MCF 10A (cell line): ENCODE data around the gene WDR48. TPM values are rescaled to one million over a fixed set of nuclear protein-coding genes. Genes with fewer than 3 reads are reported as not detected.

Experiments
- BruUV-seq: library from RNA; stranded (reverse); fragments of 400-500 nt; replicated peaks from 2 replicates; lab custom pipeline; 2021; lab: Mats Ljungman, UMichigan
- CTCF ChIA-PET: fragments of 300-600 bp; sonication (Branson Sonifier 250); formaldehyde crosslinking; extraction: SDS; loops from one replicate; lab custom pipeline; 2021; ENCODE audit warnings: antibody characterized with exemption, inconsistent platforms; lab: Yijun Ruan, JAX
- POLR2A ChIA-PET: fragments of 300-600, 350-650 bp; sonication (Branson Sonifier 250); formaldehyde crosslinking; extraction: SDS; loops from one replicate; lab custom pipeline; 2020; ENCODE audit warnings: antibody characterized with exemption, inconsistent platforms; lab: Yijun Ruan, JAX
- DNase-seq: peaks from one replicate; pipeline ENCODE4 v3.0.0-alpha.2; 2018; ENCODE audit not compliant: unreplicated experiment
- H3K27ac Mint-ChIP-seq: one replicate; pipeline ENCODE4 v1.8.0; 2022; ENCODE audit warnings: mild to moderate bottlenecking, low read depth, mixed read lengths; ENCODE audit not compliant: unreplicated experiment
- H3K27me3 Mint-ChIP-seq: one replicate; pipeline ENCODE4 v1.8.0; 2022; ENCODE audit warnings: mixed read lengths; ENCODE audit not compliant: insufficient read depth, unreplicated experiment
- H3K36me3 Mint-ChIP-seq: one replicate; pipeline ENCODE4 v1.8.0; 2022; ENCODE audit warnings: mild to moderate bottlenecking, moderate library complexity, mixed read lengths; ENCODE audit not compliant: insufficient read depth, unreplicated experiment
- H3K4me1 Mint-ChIP-seq: one replicate; pipeline ENCODE4 v1.8.0; 2022; ENCODE audit warnings: mixed read lengths; ENCODE audit not compliant: insufficient read depth, unreplicated experiment
- H3K4me3 Mint-ChIP-seq: one replicate; pipeline ENCODE4 v1.8.0; 2022; ENCODE audit warnings: mild to moderate bottlenecking, moderate library complexity, mixed read lengths; ENCODE audit not compliant: unreplicated experiment
- H3K9me3 Mint-ChIP-seq: one replicate; pipeline ENCODE4 v1.8.0; 2022; ENCODE audit warnings: mixed read lengths; ENCODE audit not compliant: unreplicated experiment
- intact Hi-C: fragments of 100-400 bp; cut with micrococcal nuclease; formaldehyde crosslinking; loops from 2 replicates; pipeline ENCODE4 v1.14.1; 2022
- total RNA-seq: library from RNA; stranded (reverse); gene quantifications from 2 replicates; pipeline ENCODE4 v1.2.3, GENCODE V29; 2022
- TF ChIP-seq, protein P1 (sequence below): fragments of 200-600 bp; IDR thresholded peaks from one replicate; pipeline ENCODE4 v1.8.0; 2022; ENCODE audit warnings: antibody characterized with exemption, mild to moderate bottlenecking; ENCODE audit not compliant: unreplicated experiment

The WDR48 gene
- total RNA-seq, 1 experiment from 2014 or later: 26.0 TPM

DNA sequence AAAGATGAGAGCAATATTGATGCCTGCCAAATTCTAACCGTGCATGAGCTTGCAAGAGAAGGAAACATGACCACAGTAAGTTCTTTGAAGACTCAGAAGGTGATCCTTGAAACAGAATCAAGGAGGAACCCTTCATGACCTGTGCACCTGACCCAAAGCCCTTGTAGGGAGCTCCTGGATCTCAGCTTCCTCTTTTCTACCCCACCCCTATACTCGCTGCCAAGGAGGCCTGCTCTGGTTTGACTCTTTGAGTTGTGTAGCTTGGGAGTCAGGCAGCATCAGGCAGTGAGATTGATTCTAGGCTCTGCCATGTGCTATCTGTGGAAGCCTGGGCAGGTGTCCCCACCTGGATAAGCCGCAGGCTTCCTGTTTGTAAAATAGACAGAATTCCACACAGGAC, 66.3 kb downstream of the WDR48 start:
- CTCF ChIA-PET: interaction anchor here (1.3 to 2.5 kb wide), 5 partner anchors 9 to 174 kb away, joined by 4 to 14 read pairs (median 6); no protein-coding TSS in a partner anchor
- Mint-ChIP-seq H3K4me3 (no peak overlapping the region), H3K9me3 (no peaks in the 10 kb centered on the region), H3K4me1 (no peaks in the 10 kb centered on the region), H3K36me3 (no peaks in the 10 kb centered on the region), H3K27ac (no peak overlapping the region), H3K27me3 (no peaks in the 10 kb centered on the region)
- POLR2A ChIA-PET: interaction anchor here (1.2 kb wide), 1 partner anchor 10 kb away, joined by 5 read pairs; the partner anchor contains the start of genes GORASP1 and TTC21A
- BruUV-seq: no TSS peak
- intact Hi-C loops: no loop called here
- TF ChIP-seq, protein P1, sequence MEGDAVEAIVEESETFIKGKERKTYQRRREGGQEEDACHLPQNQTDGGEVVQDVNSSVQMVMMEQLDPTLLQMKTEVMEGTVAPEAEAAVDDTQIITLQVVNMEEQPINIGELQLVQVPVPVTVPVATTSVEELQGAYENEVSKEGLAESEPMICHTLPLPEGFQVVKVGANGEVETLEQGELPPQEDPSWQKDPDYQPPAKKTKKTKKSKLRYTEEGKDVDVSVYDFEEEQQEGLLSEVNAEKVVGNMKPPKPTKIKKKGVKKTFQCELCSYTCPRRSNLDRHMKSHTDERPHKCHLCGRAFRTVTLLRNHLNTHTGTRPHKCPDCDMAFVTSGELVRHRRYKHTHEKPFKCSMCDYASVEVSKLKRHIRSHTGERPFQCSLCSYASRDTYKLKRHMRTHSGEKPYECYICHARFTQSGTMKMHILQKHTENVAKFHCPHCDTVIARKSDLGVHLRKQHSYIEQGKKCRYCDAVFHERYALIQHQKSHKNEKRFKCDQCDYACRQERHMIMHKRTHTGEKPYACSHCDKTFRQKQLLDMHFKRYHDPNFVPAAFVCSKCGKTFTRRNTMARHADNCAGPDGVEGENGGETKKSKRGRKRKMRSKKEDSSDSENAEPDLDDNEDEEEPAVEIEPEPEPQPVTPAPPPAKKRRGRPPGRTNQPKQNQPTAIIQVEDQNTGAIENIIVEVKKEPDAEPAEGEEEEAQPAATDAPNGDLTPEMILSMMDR: no peak
- no peak for DNase-seq

DNA sequence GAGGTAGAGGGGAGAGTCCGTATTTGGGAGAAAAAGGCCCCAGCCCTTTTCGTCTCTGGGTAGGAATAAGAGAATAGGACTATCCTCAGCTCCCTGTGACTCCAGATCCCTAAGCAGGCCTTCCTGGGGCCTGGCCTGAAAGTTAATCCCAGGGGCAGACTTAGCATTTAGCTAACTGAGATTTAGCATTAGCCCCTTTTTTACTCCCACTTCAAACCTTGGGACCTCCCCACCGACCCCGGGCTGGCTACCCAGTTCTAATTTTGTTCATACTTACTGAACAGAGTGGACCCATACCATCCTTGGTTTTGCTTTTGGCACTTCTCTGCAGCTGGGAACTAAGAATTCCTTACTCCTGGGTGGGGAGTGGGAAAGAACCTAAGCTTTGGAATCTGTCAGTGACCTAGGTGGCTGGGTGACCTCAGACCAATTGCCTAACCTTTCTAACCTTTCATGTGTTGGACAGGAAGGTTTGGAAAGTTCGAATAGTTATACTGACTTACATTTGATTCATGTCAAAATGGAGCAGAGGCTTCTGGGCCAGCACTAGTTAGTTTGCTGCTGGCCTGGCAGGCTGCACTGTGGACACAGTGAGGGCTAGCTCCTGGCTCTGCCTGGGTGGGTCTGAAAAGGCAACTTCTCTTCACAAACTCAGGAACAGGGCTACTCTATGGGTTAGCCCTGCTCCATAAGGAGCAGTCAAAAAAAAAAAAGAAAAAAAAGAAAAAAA, 67.3 kb downstream of the WDR48 start:
- intact Hi-C loops: no loop called here
- no peak for DNase-seq
- H3K27me3 Mint-ChIP-seq: no peaks in the 10 kb centered on the region
- H3K4me1 Mint-ChIP-seq: no peaks in the 10 kb centered on the region
- no peak overlapping the region for H3K27ac Mint-ChIP-seq
- H3K4me3 Mint-ChIP-seq: no peak overlapping the region
- H3K9me3 Mint-ChIP-seq: no peaks in the 10 kb centered on the region
- TF ChIP-seq, protein P1: no peak
- ChIA-PET CTCF (interaction anchor here (1.8 to 2.5 kb wide), 2 partner anchors 8 to 10 kb away, joined by 10 to 14 read pairs; no protein-coding TSS in a partner anchor), POLR2A (interaction anchor here (0.5 to 1.2 kb wide), 2 partner anchors 11 to 781 kb away, joined by 3 to 5 read pairs; partner anchors contain the start of genes GORASP1 and TTC21A)
- no TSS peak for BruUV-seq
- no peaks in the 10 kb centered on the region for H3K36me3 Mint-ChIP-seq

DNA sequence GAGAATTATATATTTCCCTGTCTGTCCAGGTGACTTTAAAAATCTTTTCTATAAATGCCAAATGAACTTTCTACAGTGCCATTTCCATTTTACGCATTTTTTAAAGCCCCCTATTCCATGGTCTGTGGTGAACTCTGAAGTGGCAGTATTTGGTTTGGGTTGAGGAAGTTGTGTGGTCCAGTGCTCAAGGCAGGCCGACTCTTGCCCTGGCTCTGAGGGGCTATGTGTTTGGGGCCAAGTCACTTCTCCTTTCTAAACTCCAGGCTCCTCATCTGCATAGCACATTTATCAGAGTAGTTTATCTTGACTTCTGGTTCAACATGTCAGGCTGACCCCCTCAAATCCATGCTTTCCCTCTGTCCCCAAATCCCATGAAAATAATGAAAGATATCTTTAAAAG, 69.8 kb downstream of the WDR48 start:
- H3K9me3 Mint-ChIP-seq: no peaks in the 10 kb centered on the region
- no peaks in the 10 kb centered on the region for H3K36me3 Mint-ChIP-seq
- DNase-seq: no peak
- H3K4me1 Mint-ChIP-seq: peaks cover 12% of the 10 kb centered on the region
- ChIA-PET POLR2A (no interaction called here), CTCF (interaction anchor here (0.6 kb wide), 2 partner anchors 169 to 1581 kb away, joined by 3 read pairs; no protein-coding TSS in a partner anchor)
- no peak overlapping the region for H3K4me3 Mint-ChIP-seq
- BruUV-seq: no TSS peak
- no peaks in the 10 kb centered on the region for H3K27me3 Mint-ChIP-seq
- TF ChIP-seq, protein P1: no peak
- H3K27ac Mint-ChIP-seq: no peak overlapping the region
- intact Hi-C loops: no loop called here

DNA sequence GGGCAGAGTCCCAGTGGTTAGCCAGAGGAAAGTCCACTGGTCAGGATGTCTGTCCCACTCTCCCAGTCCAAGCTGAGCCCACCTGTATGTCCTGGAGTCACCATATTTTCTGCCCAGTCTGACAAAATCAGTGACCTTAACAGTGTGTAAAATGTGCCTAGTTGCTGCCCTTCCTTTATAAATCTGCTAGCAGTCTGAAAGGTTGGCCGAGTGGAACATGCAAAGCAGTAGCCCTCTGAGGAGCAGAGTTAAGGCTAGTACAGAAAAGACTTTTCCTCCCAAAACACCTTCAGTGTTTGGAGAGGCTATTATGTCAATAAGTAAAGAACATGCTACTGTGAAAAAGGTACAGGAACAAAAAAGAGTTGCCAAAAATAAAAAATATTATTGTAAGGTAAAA, 71.0 kb downstream of the WDR48 start:
- intact Hi-C loops: no loop called here
- Mint-ChIP-seq H3K4me1 (peaks cover 12% of the 10 kb centered on the region), H3K4me3 (no peak overlapping the region), H3K9me3 (no peaks in the 10 kb centered on the region), H3K27ac (no peak overlapping the region), H3K36me3 (no peaks in the 10 kb centered on the region), H3K27me3 (no peaks in the 10 kb centered on the region)
- CTCF ChIA-PET: no interaction called here
- POLR2A ChIA-PET: no interaction called here
- BruUV-seq: no TSS peak
- TF ChIP-seq, protein P1: no peak
- no peak for DNase-seq
